GM12878 (cell line): ENCODE data around the gene MAP7D2. TPM values are rescaled to one million over a fixed set of nuclear protein-coding genes. Genes with fewer than 3 reads are reported as not detected.

ENCODE experiments used
- ATAC-seq: fragments of 200-7000 bp; cut with Tn5 transposase; 3 replicates; pipeline ENCODE4 v1.9.1; 2020; ENCODE audit warnings: mild to moderate bottlenecking, moderate library complexity
- BruUV-seq: library from RNA; stranded (reverse); fragments of 400-500 nt; replicated peaks from 2 replicates; lab custom pipeline; 2021; lab: Mats Ljungman, UMichigan
- CTCF ChIA-PET: fragments of 300-600 bp; sonication (Branson Sonifier 250); formaldehyde crosslinking; extraction: SDS; loops from one replicate; lab custom pipeline; 2021; ENCODE audit warnings: inconsistent platforms; lab: Yijun Ruan, JAX
- POLR2A ChIA-PET: fragments of 350-600 bp; formaldehyde crosslinking; extraction: SDS; loops from one replicate; lab custom pipeline; 2021; ENCODE audit warnings: inconsistent platforms; lab: Charles Lee
- RAD21 ChIA-PET: fragments of 300-600 bp; sonication (Branson Sonifier 250); formaldehyde crosslinking; loops from one replicate; lab custom pipeline; 2023; ENCODE audit warnings: antibody characterized with exemption; ENCODE audit not compliant: unreplicated experiment; lab: Charles Lee
- SMC1A ChIA-PET: fragments of 300-600 bp; sonication (Branson Sonifier 250); formaldehyde crosslinking; loops from one replicate; lab custom pipeline; 2023; ENCODE audit not compliant: unreplicated experiment, uncharacterized antibody; lab: Charles Lee
- DNase-seq: peaks from one replicate; pipeline ENCODE4 v3.0.0-alpha.2; 2011; ENCODE audit warnings: low read depth, low spot score
- FAIRE-seq: peaks from 3 replicates; lab custom pipeline; 2011; peaks lifted over from hg19 to GRCh38; lab: Jason Lieb, UNC
- H2AFZ ChIP-seq: 2 replicates; pipeline ENCODE4 v1.6.0; 2011; ENCODE audit warnings: low read depth, low read length, control low read depth; ENCODE audit not compliant: control insufficient read depth
- H3K27ac ChIP-seq: 2 replicates; pipeline ENCODE4 v1.5.1; 2011; ENCODE audit warnings: control low read depth; ENCODE audit not compliant: control insufficient read depth, insufficient read depth
- H3K27me3 ChIP-seq, 2 experiments: replicated peaks in 1 of 2; 2 replicates each; pipeline versions ENCODE4 v1.6.0 to v1.6.1; 2011; ENCODE audit warnings: low read length in 1 of 2; ENCODE audit not compliant: control insufficient read depth in 2 of 2, insufficient read depth in 2 of 2
- H3K36me3 ChIP-seq, 2 experiments: 2 replicates each; pipeline ENCODE4 v1.5.1; 2011; ENCODE audit warnings: low read length in 1 of 2; ENCODE audit not compliant: control insufficient read depth in 2 of 2, insufficient read depth in 2 of 2
- H3K4me1 ChIP-seq: 2 replicates; pipeline ENCODE4 v1.6.1; 2011; ENCODE audit warnings: mild to moderate bottlenecking, low read length, moderate library complexity, mixed read lengths; ENCODE audit not compliant: control insufficient read depth, insufficient read depth
- H3K4me2 ChIP-seq: 2 replicates; pipeline ENCODE4 v1.6.0; 2011; ENCODE audit warnings: control low read depth; ENCODE audit not compliant: control insufficient read depth, insufficient read depth
- H3K4me3 ChIP-seq: fragments of 200-600 bp; sonication (generic); 2 replicates; pipeline ENCODE4 v1.5.1; 2016
- H3K79me2 ChIP-seq: 2 replicates; pipeline ENCODE4 v1.6.0; 2011; ENCODE audit warnings: low read length; ENCODE audit not compliant: control insufficient read depth, insufficient read depth
- H3K9ac ChIP-seq: 2 replicates; pipeline ENCODE4 v1.8.0; 2011; ENCODE audit warnings: low read length, control low read depth, mixed read lengths; ENCODE audit not compliant: control insufficient read depth, insufficient read depth
- H3K9me3 ChIP-seq: replicated peaks from 3 replicates; pipeline ENCODE4 v1.5.1; 2011; ENCODE audit warnings: mild to moderate bottlenecking, low read length; ENCODE audit not compliant: control insufficient read depth, insufficient read depth
- H4K20me1 ChIP-seq: 2 replicates; pipeline ENCODE4 v1.6.0; 2011; ENCODE audit not compliant: control insufficient read depth, insufficient read depth
- BACH1 ChIP-seq: fragments of 450-650 bp; IDR thresholded peaks from 2 replicates; pipeline ENCODE4 v1.6.1; 2017; ENCODE audit warnings: mild to moderate bottlenecking, borderline replicate concordance
- BRCA1 ChIP-seq: IDR thresholded peaks from 2 replicates; pipeline ENCODE4 v1.6.1; 2011; ENCODE audit warnings: low read depth, low read length, improper control_type of control experiment
- CTCF ChIP-seq, 3 experiments: IDR thresholded peaks in 2 of 3; conservative IDR thresholded peaks in 1 of 3; 2 replicates each; pipeline ENCODE4 v1.5.1; 2011; ENCODE audit warnings: low read depth in 3 of 3, low read length in 3 of 3, mild to moderate bottlenecking in 3 of 3, control low read depth in 2 of 3, moderate library complexity in 2 of 3, inconsistent platforms in 1 of 3, mixed read lengths in 1 of 3; ENCODE audit not compliant: control insufficient read depth in 2 of 3, insufficient read depth in 1 of 3; ENCODE audit errors: extremely low read depth in 1 of 3
- DPF2 ChIP-seq: fragments of 450-650 bp; IDR thresholded peaks from 2 replicates; pipeline ENCODE4 v1.6.1; 2017; ENCODE audit warnings: mild to moderate bottlenecking
- HDAC6 ChIP-seq: fragments of 200-600 bp; sonication (generic); IDR thresholded peaks from one replicate; pipeline ENCODE4 v1.8.0; 2017; ENCODE audit warnings: antibody characterized with exemption; ENCODE audit not compliant: unreplicated experiment
- IRF5 ChIP-seq: fragments of 450-650 bp; IDR thresholded peaks from 2 replicates; pipeline ENCODE4 v1.6.1; 2017; ENCODE audit warnings: borderline replicate concordance
- NR2C2 ChIP-seq: IDR thresholded peaks from 2 replicates; pipeline ENCODE4 v1.6.1; 2011; ENCODE audit warnings: borderline replicate concordance, low read depth; ENCODE audit not compliant: control insufficient read depth, insufficient read length
- POU2F2 ChIP-seq: IDR thresholded peaks from 3 replicates; pipeline ENCODE4 v1.6.1; 2011; ENCODE audit warnings: low read depth, mild to moderate bottlenecking, low read length, borderline replicate concordance
- RAD21 ChIP-seq: IDR thresholded peaks from 2 replicates; pipeline ENCODE4 v1.6.1; 2011; ENCODE audit warnings: mild to moderate bottlenecking, low read depth, low read length, moderate library complexity; ENCODE audit not compliant: insufficient read depth
- SMC3 ChIP-seq: IDR thresholded peaks from 2 replicates; pipeline ENCODE4 v1.6.1; 2011; ENCODE audit warnings: low read length, improper control_type of control experiment, borderline replicate concordance
- SUPT20H ChIP-seq: IDR thresholded peaks from 2 replicates; pipeline ENCODE4 v1.6.1; 2011; ENCODE audit warnings: low read depth, mild to moderate bottlenecking, low read length, moderate library complexity, borderline replicate concordance; ENCODE audit not compliant: control insufficient read depth
- TAF1 ChIP-seq: IDR thresholded peaks from 2 replicates; pipeline ENCODE4 v1.6.1; 2011; ENCODE audit warnings: mild to moderate bottlenecking, low read depth, low read length, borderline replicate concordance
- WGBS: methylation state at CpG from one replicate; pipeline ENCODE4 v1.1.6; 2016; ENCODE audit warnings: low lambda C conversion rate; ENCODE audit not compliant: insufficient replicate concordance, insufficient coverage; ENCODE audit errors: missing lambda C conversion rate; 5-methylcytosine and 5-hydroxymethylcytosine counted together
- in situ Hi-C: fragments of 300-500 bp; cut with MboI; formaldehyde crosslinking; loops from 9 replicates; pipeline ENCODE4 v1.14.3; 2018; ENCODE audit warnings: mixed read lengths
- intact Hi-C: fragments of 100-400 bp; cut with micrococcal nuclease; formaldehyde crosslinking; loops from one replicate; pipeline ENCODE4 v1.14.2; 2022; ENCODE audit not compliant: unreplicated experiment
- polyA plus RNA-seq, 11 experiments: library from polyadenylated mRNA; depleted of rRNA in 4 of 11; unstranded in 6 of 11; stranded (reverse) in 5 of 11; fragments of >200 nt; fragmentation: Nextera tagmentation in 4 of 11; fragmentation: Illumina TruSeq in 1 of 11; extraction: Ambion mirVana in 4 of 11; extraction: Trizol in 1 of 11; gene quantifications; 1 replicate in 1 of 11; 2 replicates in 10 of 11; pipeline versions ENCODE4 v1.2.1 to v1.2.3, GENCODE V29; 2011 to 2016; ENCODE audit warnings: inconsistent platforms in 2 of 11, missing spikeins in 2 of 11, low read depth in 1 of 11
- total RNA-seq, 4 experiments: library from RNA; depleted of rRNA in 3 of 4; stranded (reverse); fragments of >200 nt in 3 of 4; fragmentation: Illumina TruSeq in 1 of 4; extraction: Trizol in 1 of 4; gene quantifications; 2 replicates each; pipeline versions ENCODE4 v1.2.1 to v1.2.3, GENCODE V29; 2013 to 2021

Gene MAP7D2
- total and polyA plus RNA-seq, 10 of the 15 experiments (the other 5 are each of a cell fraction or from before 2014, with no cell fraction given): 0.06 to 18.4 (median 0.22) TPM

- H3K27ac ChIP-seq: no peak overlapping the region
- peak; percentile 79 for ATAC-seq
- H3K36me3 ChIP-seq: no peaks in the 10 kb centered on the region
- peaks cover 0 to 2% of the 10 kb centered on the region in 2 experiments; a peak in 1 of 4 replicates for H3K27me3 ChIP-seq
- TF ChIP-seq POU2F2 (no peak), SUPT20H (no peak), RAD21 (peak; percentile 81), CTCF (IDR thresholded peaks at IDR 0.05 in 2 of 3, conservative IDR thresholded peaks at IDR 0.05 in 1 of 3; ENCODE audit: control insufficient read depth in 2 of 3, extremely low read depth in 1 of 3, insufficient read depth in 1 of 3, low read depth in 3 of 3, low read length in 3 of 3) (peak; percentile 56 to 83 (median 67); a peak in 5 of 6 replicates), BACH1 (no peak), HDAC6 (no peak), TAF1 (no peak), BRCA1 (no peak), IRF5 (no peak), DPF2 (no peak), SMC3 (peak; percentile 87), NR2C2 (no peak)
- no peak overlapping the region for H3K4me3 ChIP-seq
- no peak for DNase-seq
- no peak overlapping the region for H3K9ac ChIP-seq
- WGBS: 11% methylated on average over 6 of the region's 6 CpGs
- no peak overlapping the region for H2AFZ ChIP-seq
- BruUV-seq: no TSS peak
- intact Hi-C loops (loop anchor here (1.0 to 5.0 kb wide), 7 partner anchors 75 to 694 kb away; partner anchors contain the start of genes BCLAF3 and SH3KBP1), in situ Hi-C loops (loop anchor here (25.0 kb wide), 2 partner anchors 155 to 1680 kb away; no protein-coding TSS in a partner anchor)
- ChIA-PET SMC1A (interaction anchor here (0.7 to 5.8 kb wide), 27 partner anchors 9 to 695 kb away, joined by 3 to 90 read pairs (median 5); partner anchors contain the start of gene EIF1AX), RAD21 (interaction anchor here (0.9 to 4.1 kb wide), 9 partner anchors 10 to 242 kb away, joined by 3 to 60 read pairs (median 5); no protein-coding TSS in a partner anchor), POLR2A (no interaction called here), CTCF (interaction anchor here (0.6 to 10.3 kb wide), 26 partner anchors 10 to 695 kb away, joined by 3 to 183 read pairs (median 4); no protein-coding TSS in a partner anchor)
- no peak overlapping the region for H3K4me2 ChIP-seq
- FAIRE-seq: peak; percentile 35
- no peaks in the 10 kb centered on the region for H3K4me1 ChIP-seq
- H3K79me2 ChIP-seq: no peaks in the 10 kb centered on the region
- H4K20me1 ChIP-seq: no peaks in the 10 kb centered on the region
- no peaks in the 10 kb centered on the region for H3K9me3 ChIP-seq
Observed at GRCh38 chrX:20066968-20067708, 49.6 kb downstream of the MAP7D2 start.
